Astrocyte of the cerebellum (primary cell): Measurements from ENCODE around the gene MORN3.
"Not testable (repeated sequence)": the region's sequence is repeated elsewhere in the genome, so short reads cannot be mapped to it uniquely, and the experiment has no call there.

ENCODE experiments used
- DNase-seq: peaks from one replicate; pipeline ENCODE4 v3.0.0-alpha.2; 2011; ENCODE audit warnings: low read depth
- H3K4me3 ChIP-seq: 2 replicates; pipeline ENCODE4 v1.5.1; 2011; ENCODE audit warnings: mild to moderate bottlenecking, low read depth, low read length, moderate library complexity
- in situ Hi-C: cut with HindIII; loops from 2 replicates; pipeline ENCODE4 v1.10.0; 2017; ENCODE audit warnings: low sequenced_read_pairs
- TF ChIP-seq, protein P1 (sequence below): IDR thresholded peaks from 2 replicates; pipeline ENCODE4 v1.5.1; 2012; ENCODE audit warnings: low read length, low read depth, moderate library complexity, mild to moderate bottlenecking; ENCODE audit errors: missing control alignments

Gene MORN3, protein sequence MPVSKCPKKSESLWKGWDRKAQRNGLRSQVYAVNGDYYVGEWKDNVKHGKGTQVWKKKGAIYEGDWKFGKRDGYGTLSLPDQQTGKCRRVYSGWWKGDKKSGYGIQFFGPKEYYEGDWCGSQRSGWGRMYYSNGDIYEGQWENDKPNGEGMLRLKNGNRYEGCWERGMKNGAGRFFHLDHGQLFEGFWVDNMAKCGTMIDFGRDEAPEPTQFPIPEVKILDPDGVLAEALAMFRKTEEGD

DNA sequence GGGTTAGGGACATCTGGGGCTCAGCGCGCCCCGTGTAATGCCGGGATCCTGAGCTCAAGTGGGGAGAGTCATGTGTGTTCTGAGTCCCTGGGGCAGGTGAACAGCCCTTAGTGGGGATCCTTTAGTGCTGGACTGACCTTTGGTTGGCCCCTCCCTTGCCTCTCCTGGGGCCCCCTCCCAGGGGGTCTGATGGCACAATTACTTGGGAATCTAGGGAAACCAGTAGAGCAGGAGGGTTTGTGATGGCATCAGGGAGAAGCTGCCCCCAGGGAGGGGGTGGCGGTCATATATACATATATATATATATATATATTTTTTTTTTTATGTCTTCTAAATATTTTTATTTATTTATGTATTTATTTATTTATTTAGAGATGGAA is at the start of gene MORN3:
TSS of gene MORN3 (minus strand) at position 134 of the 380 bp plus-strand sequence. CDS start 171 bp downstream, outside the sequence.
- in situ Hi-C loops = no loop called here
- TF ChIP-seq, protein P1, sequence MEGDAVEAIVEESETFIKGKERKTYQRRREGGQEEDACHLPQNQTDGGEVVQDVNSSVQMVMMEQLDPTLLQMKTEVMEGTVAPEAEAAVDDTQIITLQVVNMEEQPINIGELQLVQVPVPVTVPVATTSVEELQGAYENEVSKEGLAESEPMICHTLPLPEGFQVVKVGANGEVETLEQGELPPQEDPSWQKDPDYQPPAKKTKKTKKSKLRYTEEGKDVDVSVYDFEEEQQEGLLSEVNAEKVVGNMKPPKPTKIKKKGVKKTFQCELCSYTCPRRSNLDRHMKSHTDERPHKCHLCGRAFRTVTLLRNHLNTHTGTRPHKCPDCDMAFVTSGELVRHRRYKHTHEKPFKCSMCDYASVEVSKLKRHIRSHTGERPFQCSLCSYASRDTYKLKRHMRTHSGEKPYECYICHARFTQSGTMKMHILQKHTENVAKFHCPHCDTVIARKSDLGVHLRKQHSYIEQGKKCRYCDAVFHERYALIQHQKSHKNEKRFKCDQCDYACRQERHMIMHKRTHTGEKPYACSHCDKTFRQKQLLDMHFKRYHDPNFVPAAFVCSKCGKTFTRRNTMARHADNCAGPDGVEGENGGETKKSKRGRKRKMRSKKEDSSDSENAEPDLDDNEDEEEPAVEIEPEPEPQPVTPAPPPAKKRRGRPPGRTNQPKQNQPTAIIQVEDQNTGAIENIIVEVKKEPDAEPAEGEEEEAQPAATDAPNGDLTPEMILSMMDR = no peak
- no peak for DNase-seq
- no peak within 1 kb of the TSS for H3K4me3 ChIP-seq

DNA sequence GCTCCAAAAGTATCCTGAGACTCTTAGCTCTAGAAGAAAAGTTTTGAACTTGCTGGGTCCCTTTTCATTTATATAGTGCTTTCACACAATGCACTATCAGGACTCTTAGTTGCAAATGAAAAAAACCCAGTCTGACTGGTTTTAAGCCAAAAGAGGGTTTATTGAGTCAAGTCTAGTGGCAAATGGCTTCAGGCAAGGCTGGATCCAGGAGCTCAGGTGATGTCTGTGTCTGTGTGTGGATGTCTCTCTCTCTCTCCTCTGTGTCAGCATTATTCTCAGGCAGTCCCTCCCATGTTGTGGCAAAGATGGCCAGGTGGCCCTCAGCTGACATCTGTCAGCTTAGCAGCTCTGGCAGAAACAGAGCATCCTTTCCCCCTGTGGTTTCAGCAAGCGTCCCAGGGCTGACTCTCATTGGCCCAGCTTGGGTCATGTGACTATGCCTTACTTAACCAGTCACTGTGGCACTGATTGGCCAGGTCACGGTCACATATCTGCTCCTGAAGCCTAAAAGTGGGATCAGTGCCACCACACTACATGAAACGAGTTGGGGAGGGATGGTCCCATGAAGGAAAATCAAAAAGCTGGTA is 49.3 kb upstream of the MORN3 start:
- DNase-seq = no peak
- TF ChIP-seq, protein P1 = no peak
- no peak overlapping the region for H3K4me3 ChIP-seq
- in situ Hi-C loops = no loop called here

DNA sequence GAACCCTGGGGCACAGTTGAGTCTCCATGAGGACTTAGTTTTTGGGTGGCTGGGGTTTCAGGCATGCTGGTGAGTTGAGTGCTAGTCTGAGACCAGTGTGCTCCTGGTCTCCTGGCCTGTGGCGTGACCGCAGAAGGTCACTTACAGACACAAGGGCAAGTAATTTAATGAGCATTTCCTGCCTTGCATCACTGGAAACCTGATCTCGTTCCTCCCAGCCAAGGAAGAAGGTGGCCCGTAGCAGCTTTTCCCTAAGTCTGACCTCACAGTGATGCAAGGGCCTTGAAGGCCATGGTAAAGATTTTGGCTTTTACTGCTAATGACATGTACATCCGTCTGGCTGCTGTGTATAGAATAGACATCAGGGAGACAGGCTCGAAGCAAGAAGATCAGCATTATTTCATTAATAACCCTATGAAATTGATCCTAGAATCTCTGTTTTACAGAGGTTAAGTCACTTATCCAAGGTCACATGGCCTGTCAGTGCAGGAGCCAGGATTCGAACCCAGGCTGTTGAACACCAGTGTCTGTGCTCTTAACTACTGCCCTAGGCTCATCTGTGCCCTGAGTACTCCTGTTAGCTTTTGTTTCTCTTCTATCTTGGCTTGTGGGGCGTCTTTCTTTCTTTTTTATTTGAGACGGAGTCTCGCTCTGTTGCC is 47.7 kb upstream of the MORN3 start:
- TF ChIP-seq, protein P1 = no peak
- in situ Hi-C loops = no loop called here
- no peak overlapping the region for H3K4me3 ChIP-seq
- no peak for DNase-seq

DNA sequence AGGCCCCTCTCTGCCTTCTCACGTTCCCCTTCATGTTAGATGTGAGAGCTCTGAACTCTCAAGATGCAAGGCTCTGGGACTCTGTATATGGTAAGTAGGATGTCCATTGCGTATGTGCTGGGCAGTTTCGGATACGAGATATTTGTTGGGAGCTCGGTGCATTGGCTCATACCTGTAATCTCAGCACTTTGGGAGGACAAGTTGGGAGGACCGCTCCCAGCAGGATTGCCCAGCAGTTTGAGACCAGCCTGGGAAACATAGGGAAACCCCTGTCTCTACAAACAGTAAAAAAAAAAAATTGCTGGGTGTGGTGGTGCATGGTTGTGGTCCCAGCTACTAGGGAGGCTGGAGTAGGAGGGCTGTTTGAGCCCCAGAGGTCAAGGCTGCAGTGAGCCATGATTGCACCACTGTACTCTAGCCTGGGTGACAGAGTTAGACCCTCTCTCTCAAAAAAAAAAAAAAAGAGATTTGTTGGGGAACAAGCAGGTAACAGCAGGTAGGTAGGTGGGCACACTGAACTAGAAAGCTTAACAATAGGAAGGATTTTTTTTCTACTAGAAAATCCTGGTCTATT is 46.5 kb upstream of the MORN3 start:
- DNase-seq = no peak
- TF ChIP-seq, protein P1 = no peak
- H3K4me3 ChIP-seq = no peak overlapping the region
- in situ Hi-C loops = no loop called here

DNA sequence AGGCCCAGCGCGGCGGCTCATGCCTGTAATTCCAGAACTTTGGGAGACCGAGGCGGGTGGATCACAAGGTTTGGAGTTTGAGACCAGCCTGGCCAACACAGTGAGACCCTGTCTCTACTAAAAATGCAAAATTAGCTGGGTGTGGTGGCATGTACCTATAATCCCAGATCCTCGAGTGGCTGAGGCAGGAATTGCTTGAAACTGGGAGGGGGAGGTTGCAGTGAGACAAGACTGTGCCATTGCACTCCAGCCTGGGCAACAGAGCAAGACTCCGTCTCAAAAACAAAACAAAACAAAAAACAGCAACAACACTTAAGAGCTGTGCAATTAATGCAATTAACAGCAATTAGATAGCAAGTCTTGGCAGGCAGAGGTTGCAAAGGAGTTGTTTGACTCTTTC is 45.6 kb upstream of the MORN3 start:
- H3K4me3 ChIP-seq, in situ Hi-C loops, DNase-seq: not testable (repeated sequence)

DNA sequence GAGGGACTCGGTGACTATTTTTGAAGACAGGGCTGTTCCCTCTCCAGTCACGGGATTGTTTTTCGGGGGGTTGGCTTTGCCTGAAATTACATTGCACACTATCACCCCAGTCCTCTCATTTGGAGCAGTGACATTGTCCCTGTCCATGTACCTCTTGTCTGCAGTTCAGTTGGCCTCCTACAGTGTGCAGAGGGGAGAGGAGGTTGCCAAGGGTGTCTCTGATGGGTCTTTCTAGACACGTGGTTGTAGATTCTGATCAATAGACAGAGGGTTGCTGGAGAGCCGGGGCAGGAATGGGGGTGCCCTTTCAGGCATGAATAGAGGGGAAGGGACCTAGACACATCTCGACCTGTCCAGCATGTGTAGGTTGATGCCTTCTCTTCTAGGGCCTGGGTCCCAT is 44.3 kb upstream of the MORN3 start:
- H3K4me3 ChIP-seq = peak overlapping the region; percentile 91
- in situ Hi-C loops = no loop called here
- no peak for DNase-seq
- TF ChIP-seq, protein P1 = no peak

DNA sequence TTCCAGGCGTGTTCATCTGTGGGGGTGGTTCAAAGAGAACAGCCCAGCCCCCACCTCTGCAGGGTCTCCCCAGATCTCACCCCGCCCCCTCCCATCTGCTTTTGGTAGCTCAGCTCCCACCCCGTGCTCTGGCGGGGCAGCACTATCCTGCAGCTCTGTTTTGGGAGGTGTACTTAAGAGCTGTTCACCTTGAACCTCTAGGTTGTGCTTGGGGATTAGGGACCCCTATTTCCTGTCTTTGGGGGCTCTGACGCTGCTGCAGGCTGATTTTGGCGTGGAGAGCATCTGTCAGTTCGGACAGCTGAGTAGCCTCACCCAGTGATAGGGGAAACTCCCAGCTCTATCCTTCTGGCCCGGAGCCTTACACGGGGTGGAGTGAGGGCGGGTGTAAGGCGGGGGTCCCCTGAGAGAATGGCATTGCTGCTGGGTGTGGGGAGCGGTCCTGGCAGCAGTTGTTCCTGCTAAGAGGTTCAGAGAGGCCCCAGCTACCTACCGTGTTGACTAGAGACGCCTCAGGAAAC is 43.9 kb upstream of the MORN3 start:
- TF ChIP-seq, protein P1 = no peak
- in situ Hi-C loops = no loop called here
- DNase-seq = no peak
- peak overlapping the region; percentile 91 for H3K4me3 ChIP-seq
